HEK293 (cell line): Measurements from ENCODE around the gene CAPRIN1.
"Not testable (repeated sequence)": the region's sequence is repeated elsewhere in the genome, so short reads cannot be mapped to it uniquely, and the experiment has no call there.

Experiments used
- CTCF ChIA-PET: fragments of 350-600 bp; formaldehyde crosslinking; extraction: SDS; loops from one replicate; lab custom pipeline; 2021; ENCODE audit warnings: antibody characterized with exemption; lab: Yijun Ruan, JAX
- POLR2A ChIA-PET: fragments of 300-600 bp; formaldehyde crosslinking; extraction: SDS; loops from one replicate; lab custom pipeline; 2020; ENCODE audit warnings: antibody characterized with exemption, inconsistent platforms; lab: Yijun Ruan, JAX
- H3K27ac ChIP-seq: fragments of 200-500 bp; sonication (Bioruptor generic); 2 replicates; pipeline ENCODE4 v1.5.1; 2014; ENCODE audit warnings: low read depth, low read length, control low read depth, inconsistent platforms; ENCODE audit errors: extremely low read depth
- H3K36me3 ChIP-seq, 2 experiments: fragments of 200-500 bp in 1 of 2; sonication (Bioruptor generic) in 1 of 2; 1 replicate in 1 of 2; 2 replicates in 1 of 2; pipeline ENCODE4 v1.5.1; 2014 to 2017; ENCODE audit warnings: inconsistent platforms in 2 of 2, low read length in 2 of 2; ENCODE audit not compliant: control insufficient read depth in 2 of 2, insufficient read depth in 1 of 2
- H3K4me1 ChIP-seq: fragments of 200-500 bp; sonication (Bioruptor generic); 2 replicates; pipeline ENCODE4 v1.5.1; 2014; ENCODE audit warnings: mild to moderate bottlenecking, low read length, inconsistent platforms; ENCODE audit not compliant: control insufficient read depth, insufficient read depth
- H3K4me3 ChIP-seq: 2 replicates; pipeline ENCODE4 v1.5.1; 2011; ENCODE audit warnings: low read depth, mild to moderate bottlenecking, control low read depth, low read length, moderate library complexity
- H3K9me3 ChIP-seq: fragments of 200-500 bp; sonication (Bioruptor generic); 2 replicates; pipeline ENCODE4 v1.5.1; 2014; ENCODE audit warnings: low read depth, low read length, inconsistent platforms; ENCODE audit not compliant: control insufficient read depth, insufficient read depth
- BCL11A ChIP-seq: fragments of 450-650 bp; formaldehyde crosslinking; IDR thresholded peaks from 2 replicates; pipeline ENCODE4 v1.5.1; 2016; ENCODE audit warnings: low read depth, missing biosample characterization, missing genetic modification characterization
- HOXC10 ChIP-seq: sonication (generic); formaldehyde crosslinking; IDR thresholded peaks from 2 replicates; pipeline ENCODE4 v1.8.1; 2023; ENCODE audit warnings: mild to moderate bottlenecking, missing genetic modification reagents
- PRDM10 ChIP-seq: fragments of 450-650 bp; formaldehyde crosslinking; IDR thresholded peaks from 2 replicates; pipeline ENCODE4 v1.5.1; 2016; ENCODE audit warnings: missing biosample characterization, missing genetic modification characterization
- PRDM4 ChIP-seq: fragments of 450-650 bp; formaldehyde crosslinking; IDR thresholded peaks from 2 replicates; pipeline ENCODE4 v1.5.1; 2017; ENCODE audit warnings: missing biosample characterization, missing genetic modification characterization
- TSHZ1 ChIP-seq: fragments of 450-650 bp; formaldehyde crosslinking; IDR thresholded peaks from 2 replicates; pipeline ENCODE4 v1.5.1; 2016; ENCODE audit warnings: missing biosample characterization, missing genetic modification characterization, borderline replicate concordance
- YY1 ChIP-seq: fragments of 450-650 bp; formaldehyde crosslinking; IDR thresholded peaks from 2 replicates; pipeline ENCODE4 v1.5.1; 2018; ENCODE audit warnings: missing biosample characterization, missing genetic modification characterization
- YY2 ChIP-seq: fragments of 450-650 bp; formaldehyde crosslinking; IDR thresholded peaks from 2 replicates; pipeline ENCODE4 v1.5.1; 2016; ENCODE audit warnings: missing biosample characterization, missing genetic modification characterization
- ZFP3 ChIP-seq: fragments of 450-650 bp; formaldehyde crosslinking; IDR thresholded peaks from 2 replicates; pipeline ENCODE4 v1.5.1; 2016; ENCODE audit warnings: low read depth, missing biosample characterization, missing genetic modification characterization
- ZNF19 ChIP-seq: fragments of 450-650 bp; formaldehyde crosslinking; IDR thresholded peaks from 2 replicates; pipeline ENCODE4; 2016; ENCODE audit warnings: missing biosample characterization, missing genetic modification characterization, low read depth
- ZNF37A ChIP-seq: fragments of 450-650 bp; IDR thresholded peaks from 2 replicates; pipeline ENCODE4 v1.5.1; 2018; ENCODE audit warnings: missing biosample characterization, missing genetic modification characterization
- ZNF521 ChIP-seq: fragments of 450-650 bp; formaldehyde crosslinking; IDR thresholded peaks from 2 replicates; pipeline ENCODE4 v1.5.1; 2017; ENCODE audit warnings: missing biosample characterization, mild to moderate bottlenecking, missing genetic modification characterization
- ZNF549 ChIP-seq: fragments of 450-650 bp; IDR thresholded peaks from 2 replicates; pipeline ENCODE4 v1.5.1; 2018; ENCODE audit warnings: missing biosample characterization, missing genetic modification characterization, mild to moderate bottlenecking, inconsistent platforms, moderate library complexity
- ZNF626 ChIP-seq: fragments of 450-650 bp; sonication (Bioruptor Pico); formaldehyde crosslinking; IDR thresholded peaks from 2 replicates; pipeline ENCODE4 v1.5.1; 2018; ENCODE audit warnings: missing biosample characterization, missing genetic modification characterization, inconsistent platforms
- ZNF654 ChIP-seq: fragments of 450-650 bp; formaldehyde crosslinking; IDR thresholded peaks from 2 replicates; pipeline ENCODE4 v1.5.1; 2016; ENCODE audit warnings: low read depth, missing biosample characterization, missing genetic modification characterization

Gene CAPRIN1

GRCh38 chr11:34068111-34068510 lies 16.6 kb downstream of the CAPRIN1 start (continued):
- TF ChIP-seq PRDM4 (tag by site-specific recombination), result no peak
- TF ChIP-seq YY1 (tag by site-specific recombination), result no peak
- TF ChIP-seq, all 188 proteins: peak for 5

GRCh38 chr11:34071306-34071705 lies 19.8 kb downstream of the CAPRIN1 start:
- not testable (repeated sequence) for H3K4me1 ChIP-seq, H3K4me3 ChIP-seq, H3K27ac ChIP-seq, H3K9me3 ChIP-seq
- ChIA-PET POLR2A (interaction anchor here (0.6 to 1.0 kb wide), 2 partner anchors 10 to 34 kb away, joined by 3 to 10 read pairs; no protein-coding TSS in a partner anchor), CTCF (interaction anchor here (0.6 to 1.8 kb wide), 2 partner anchors 74 to 134 kb away, joined by 3 to 7 read pairs; no protein-coding TSS in a partner anchor)
- H3K36me3 ChIP-seq, result peaks cover 22 to 66% of the 10 kb centered on the region in 2 experiments

- ChIA-PET CTCF (interaction anchor here (0.6 to 1.8 kb wide), 3 partner anchors 75 to 133 kb away, joined by 3 to 7 read pairs (median 3); no protein-coding TSS in a partner anchor), POLR2A (interaction anchor here (1.0 kb wide), 1 partner anchor 33 kb away, joined by 3 read pairs; no protein-coding TSS in a partner anchor)
- H3K36me3 ChIP-seq, result peaks cover 28 to 74% of the 10 kb centered on the region in 2 experiments
Observed at GRCh38 chr11:34072041-34072440, 20.5 kb downstream of the CAPRIN1 start.

GRCh38 chr11:34072832-34073231 lies 21.3 kb downstream of the CAPRIN1 start:
- TF ChIP-seq HOXC10, result no peak
- no peak for TF ChIP-seq BCL11A (tag by site-specific recombination)
- TF ChIP-seq PRDM10 (tag by site-specific recombination), result no peak
- ChIA-PET POLR2A (no interaction called here), CTCF (interaction anchor here (0.7 to 1.4 kb wide), 2 partner anchors 76 to 85 kb away, joined by 3 to 7 read pairs; no protein-coding TSS in a partner anchor)
- H3K4me1 ChIP-seq, result no peaks in the 10 kb centered on the region
- H3K9me3 ChIP-seq, result no peaks in the 10 kb centered on the region
- H3K27ac ChIP-seq, result no peak overlapping the region
- H3K36me3 ChIP-seq, result peaks cover 33 to 82% of the 10 kb centered on the region in 2 experiments
- no peak overlapping the region for H3K4me3 ChIP-seq

More at GRCh38 chr11:34072041-34072440, 20.5 kb downstream of the CAPRIN1 start:
- Histone ChIP-seq H3K4me1 (no peaks in the 10 kb centered on the region), H3K9me3 (no peaks in the 10 kb centered on the region), H3K4me3 (no peak overlapping the region), H3K27ac (no peak overlapping the region)
- TF ChIP-seq ZNF654 (no peak), ZNF19 (no peak), ZNF549 (tag by site-specific recombination) (no peak), ZNF521 (tag by site-specific recombination) (no peak), ZNF626 (tag by site-specific recombination) (no peak), TSHZ1 (tag by site-specific recombination) (no peak), YY2 (no peak), ZNF37A (tag by site-specific recombination) (no peak), ZFP3 (tag by site-specific recombination) (no peak)
